Upper lobe of right lung (tissue), 1 donor: ENCODE measurements around the gene EXOC4. TPM values are rescaled to one million over a fixed set of nuclear protein-coding genes. Genes with fewer than 3 reads are reported as not detected.

ENCODE experiments used
- ATAC-seq: fragments of 200-7000 bp; cut with Tn5 transposase; one replicate; pipeline ENCODE4 v1.9.1; 2020; ENCODE audit warnings: mild to moderate bottlenecking, moderate library complexity
- DNase-seq: peaks from one replicate; pipeline ENCODE4 v3.0.0-alpha.2; 2020
- H3K27ac ChIP-seq: fragments of 200-600 bp; one replicate; pipeline ENCODE4 v1.8.0; 2022
- H3K27me3 ChIP-seq: fragments of 200-600 bp; one replicate; pipeline ENCODE4 v1.8.0; 2022; ENCODE audit warnings: mild to moderate bottlenecking
- H3K36me3 ChIP-seq: fragments of 200-600 bp; one replicate; pipeline ENCODE4 v1.8.0; 2022
- H3K4me1 ChIP-seq: fragments of 200-600 bp; one replicate; pipeline ENCODE4 v1.8.0; 2022
- H3K4me3 ChIP-seq: fragments of 200-600 bp; one replicate; pipeline ENCODE4 v1.8.0; 2022; ENCODE audit warnings: mild to moderate bottlenecking
- H3K9me3 ChIP-seq: fragments of 200-600 bp; one replicate; pipeline ENCODE4 v1.8.0; 2022
- CTCF ChIP-seq: fragments of 200-600 bp; IDR thresholded peaks from one replicate; pipeline ENCODE4 v1.8.0; 2022; ENCODE audit warnings: antibody characterized with exemption
- intact Hi-C: fragments of 100-400 bp; cut with DNase I; formaldehyde crosslinking; loops from one replicate; pipeline ENCODE4 v1.11.0; 2022
- total RNA-seq: library from RNA; stranded (reverse); fragmentation: NEBNext Ultra II Directional; extraction: Animal tissue kit (Norgen Biotek cat#: 25700); gene quantifications from one replicate; pipeline ENCODE4 v1.2.1, GENCODE V29; 2021
- donor health status: DM: no; HTN: yes; CAD: no; lungs with severe emphysema.

Gene EXOC4
- total RNA-seq, 1 donor from 2014 or later = 73.5 TPM

GRCh38 chr7:133539016-133539415 is 286.1 kb downstream of the EXOC4 start:
- no peak for TF ChIP-seq CTCF
- no peaks in the 10 kb centered on the region for H3K36me3 ChIP-seq
- ATAC-seq (no peak), DNase-seq (no peak)
- H3K4me3 ChIP-seq = no peak overlapping the region
- no peaks in the 10 kb centered on the region for H3K27me3 ChIP-seq
- H3K4me1 ChIP-seq = no peaks in the 10 kb centered on the region
- no peaks in the 10 kb centered on the region for H3K9me3 ChIP-seq
- H3K27ac ChIP-seq = no peak overlapping the region
- intact Hi-C loops = no loop called here

DNA sequence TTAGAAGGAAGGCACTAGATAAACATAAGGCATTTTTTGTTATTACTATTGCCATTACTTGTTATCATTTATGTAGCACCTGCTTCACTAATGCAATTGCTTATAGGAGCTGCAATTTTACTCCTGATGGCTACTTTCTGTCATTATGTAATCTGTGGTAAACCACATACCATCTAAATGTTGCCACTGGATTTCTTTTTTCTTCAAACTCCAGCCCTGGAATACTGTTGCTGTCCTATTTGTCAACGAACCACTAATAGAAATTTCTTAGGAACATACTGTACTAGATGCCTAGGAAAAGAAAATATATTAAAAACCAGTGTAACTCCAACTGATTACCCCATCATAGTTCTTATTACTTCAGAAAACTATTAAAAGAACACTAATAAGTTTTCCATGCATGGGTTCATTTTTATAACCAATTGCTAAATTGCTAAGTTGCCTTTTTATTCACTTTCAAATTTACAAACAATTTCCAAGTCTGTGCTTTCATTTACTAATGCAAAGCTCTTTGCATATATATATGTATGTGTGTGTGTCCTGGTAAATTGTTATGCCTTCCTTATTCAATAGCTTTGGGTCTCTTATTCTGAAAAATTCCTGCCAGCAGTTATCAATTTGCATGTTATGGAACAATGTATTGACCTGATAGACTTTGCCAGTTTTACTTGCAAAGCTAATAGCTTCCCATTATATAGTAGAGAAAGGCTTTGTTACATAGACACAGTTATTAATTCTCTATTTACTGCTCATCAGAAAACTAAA is 287.4 kb downstream of the EXOC4 start:
- H3K9me3 ChIP-seq = no peaks in the 10 kb centered on the region
- no peak overlapping the region for H3K4me3 ChIP-seq
- intact Hi-C loops = no loop called here
- no peak overlapping the region for H3K27ac ChIP-seq
- no peaks in the 10 kb centered on the region for H3K36me3 ChIP-seq
- no peak for TF ChIP-seq CTCF
- no peak for ATAC-seq
- H3K27me3 ChIP-seq = no peaks in the 10 kb centered on the region
- no peak for DNase-seq
- H3K4me1 ChIP-seq = no peaks in the 10 kb centered on the region

DNA sequence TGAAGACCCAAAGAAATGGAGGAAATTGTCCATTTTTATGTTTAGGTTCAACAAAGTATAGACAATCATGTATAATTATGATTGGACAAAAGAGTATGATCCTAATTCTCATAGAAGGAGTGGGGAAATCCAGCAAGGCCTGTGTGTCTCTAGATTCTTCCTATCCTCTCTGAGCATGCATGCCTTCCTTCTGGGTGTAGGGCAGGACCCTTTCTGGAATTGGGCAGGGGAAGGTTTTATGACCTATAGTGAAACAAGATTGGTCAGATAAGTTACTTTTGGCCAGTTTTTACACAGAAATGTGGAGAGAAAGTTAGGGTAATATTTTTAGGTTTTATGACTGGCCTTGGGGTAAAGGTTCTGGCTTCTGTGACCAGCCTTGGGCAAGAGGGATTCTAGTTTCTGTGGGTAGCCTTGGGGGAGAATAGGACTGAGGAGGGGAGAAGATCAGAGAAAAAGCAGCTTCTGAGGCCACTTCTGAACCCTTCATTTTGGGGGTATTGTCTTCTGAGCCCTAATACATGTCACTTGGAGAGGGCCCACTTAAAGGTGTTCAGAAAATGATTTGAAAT is 289.4 kb downstream of the EXOC4 start:
- no peak for DNase-seq
- Histone ChIP-seq H3K4me3 (no peak overlapping the region), H3K9me3 (no peaks in the 10 kb centered on the region), H3K36me3 (no peaks in the 10 kb centered on the region), H3K4me1 (no peaks in the 10 kb centered on the region), H3K27ac (no peak overlapping the region), H3K27me3 (no peaks in the 10 kb centered on the region)
- intact Hi-C loops = no loop called here
- no peak for TF ChIP-seq CTCF
- ATAC-seq = no peak

DNA sequence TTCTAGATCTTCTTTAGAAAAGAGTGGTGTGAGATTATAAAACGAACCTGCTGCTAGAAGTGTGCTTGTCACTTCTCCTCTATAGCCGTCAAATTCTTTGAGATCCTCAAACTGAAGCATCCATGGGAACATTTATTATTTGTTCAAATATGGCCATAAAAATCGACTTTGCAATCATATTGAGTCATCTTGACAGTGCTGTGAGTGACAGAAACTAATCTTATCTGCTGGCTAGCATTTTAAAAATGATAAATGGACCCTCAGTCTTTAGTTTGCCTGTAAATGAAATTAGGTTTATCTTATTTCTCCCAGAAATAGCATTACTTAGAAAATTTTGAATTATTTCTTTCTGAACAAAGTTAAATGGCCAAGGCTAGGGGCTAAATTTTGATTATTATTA is 290.8 kb downstream of the EXOC4 start:
- TF ChIP-seq CTCF = no peak
- no peaks in the 10 kb centered on the region for H3K27me3 ChIP-seq
- no peak for ATAC-seq
- no peak overlapping the region for H3K4me3 ChIP-seq
- H3K27ac ChIP-seq = no peak overlapping the region
- no peak for DNase-seq
- intact Hi-C loops = no loop called here
- no peaks in the 10 kb centered on the region for H3K36me3 ChIP-seq
- H3K4me1 ChIP-seq = no peaks in the 10 kb centered on the region
- no peaks in the 10 kb centered on the region for H3K9me3 ChIP-seq

- Histone ChIP-seq H3K27me3 (no peaks in the 10 kb centered on the region), H3K4me1 (no peaks in the 10 kb centered on the region), H3K36me3 (no peaks in the 10 kb centered on the region), H3K9me3 (no peaks in the 10 kb centered on the region), H3K27ac (no peak overlapping the region), H3K4me3 (no peak overlapping the region)
- ATAC-seq (no peak), DNase-seq (no peak)
- intact Hi-C loops = no loop called here
- TF ChIP-seq CTCF = no peak
Measured at GRCh38 chr7:133545618-133546017, 292.7 kb downstream of the EXOC4 start.
